Activated CD4-positive, alpha-beta T cell treated with anti-CD3 and anti-CD28 coated beads, Interleukin-2, amount 10 ng/mL, durations not matched to agents 24 days and 14 days (primary cell): ENCODE data around the gene ABHD12B. TPM values are rescaled to one million over a fixed set of nuclear protein-coding genes. Genes with fewer than 3 reads are reported as not detected.
"Not testable (repeated sequence)": the region's sequence is repeated elsewhere in the genome, so short reads cannot be mapped to it uniquely, and the experiment has no call there.

Experiments
- DNase-seq: peaks from one replicate; pipeline ENCODE4 v3.0.0; 2022
- H3K27ac Mint-ChIP-seq: one replicate; pipeline ENCODE4 v1.8.0; 2022; ENCODE audit warnings: mild to moderate bottlenecking, mixed read lengths
- H3K27me3 Mint-ChIP-seq: one replicate; pipeline ENCODE4 v1.8.0; 2022; ENCODE audit warnings: mixed read lengths
- H3K36me3 Mint-ChIP-seq: one replicate; pipeline ENCODE4 v1.8.0; 2022; ENCODE audit warnings: low read depth, mild to moderate bottlenecking, mixed read lengths
- H3K4me1 Mint-ChIP-seq: one replicate; pipeline ENCODE4 v1.8.0; 2021; ENCODE audit warnings: mixed read lengths
- H3K4me3 Mint-ChIP-seq: one replicate; pipeline ENCODE4 v1.8.0; 2022; ENCODE audit warnings: mild to moderate bottlenecking, moderate library complexity, mixed read lengths
- H3K9me3 Mint-ChIP-seq: one replicate; pipeline ENCODE4 v1.8.0; 2021; ENCODE audit warnings: mixed read lengths
- intact Hi-C: fragments of 100-400 bp; cut with micrococcal nuclease; formaldehyde crosslinking; loops from one replicate; pipeline ENCODE4 v1.15.1; 2023
- total RNA-seq: library from RNA; stranded (reverse); gene quantifications from 2 replicates; pipeline ENCODE4 v1.2.3, GENCODE V29; 2022

The ABHD12B gene
- total RNA-seq, 1 donor from 2014 or later = not detected

GRCh38 chr14:50883827-50884197, 12.0 kb downstream of the ABHD12B start:
- H3K4me1 Mint-ChIP-seq = no peaks in the 10 kb centered on the region
- no peaks in the 10 kb centered on the region for H3K36me3 Mint-ChIP-seq
- H3K27ac Mint-ChIP-seq = no peak overlapping the region
- intact Hi-C loops = no loop called here
- DNase-seq = no peak
- H3K9me3 Mint-ChIP-seq = no peaks in the 10 kb centered on the region
- H3K27me3 Mint-ChIP-seq = peaks cover 61% of the 10 kb centered on the region
- H3K4me3 Mint-ChIP-seq = no peak overlapping the region

- no peak overlapping the region for H3K4me3 Mint-ChIP-seq
- no peaks in the 10 kb centered on the region for H3K9me3 Mint-ChIP-seq
- DNase-seq = no peak
- peaks cover 35% of the 10 kb centered on the region for H3K27me3 Mint-ChIP-seq
- H3K27ac Mint-ChIP-seq = no peak overlapping the region
- no peaks in the 10 kb centered on the region for H3K36me3 Mint-ChIP-seq
- intact Hi-C loops = no loop called here
- no peaks in the 10 kb centered on the region for H3K4me1 Mint-ChIP-seq
These were observed 15.6 kb downstream of the ABHD12B start for GRCh38 chr14:50887476-50887875.

DNA sequence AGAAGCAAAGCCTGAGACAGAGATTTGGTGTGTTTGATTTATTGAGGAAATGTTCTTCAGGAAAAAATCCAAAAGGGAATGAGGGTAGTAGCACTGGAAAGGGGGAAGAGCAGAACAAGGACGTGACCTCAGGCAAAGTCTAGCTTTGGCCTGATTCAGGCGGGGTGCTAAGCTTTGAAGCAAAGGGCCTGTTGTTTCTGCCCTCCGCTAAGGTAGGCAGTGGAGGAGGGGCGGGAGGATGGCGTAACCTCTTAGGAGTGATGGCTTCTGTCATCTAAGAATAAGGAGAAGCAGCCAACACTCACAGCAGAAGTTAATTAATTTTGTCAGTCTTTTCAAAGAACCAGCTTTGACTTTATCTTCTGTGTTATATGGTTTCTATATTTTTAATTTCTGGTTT, 20.4 kb downstream of the ABHD12B start:
- intact Hi-C loops = no loop called here
- peaks cover 8% of the 10 kb centered on the region for H3K27me3 Mint-ChIP-seq
- H3K27ac Mint-ChIP-seq = no peak overlapping the region
- no peaks in the 10 kb centered on the region for H3K4me1 Mint-ChIP-seq
- DNase-seq = no peak
- no peaks in the 10 kb centered on the region for H3K9me3 Mint-ChIP-seq
- H3K4me3 Mint-ChIP-seq = no peak overlapping the region
- no peaks in the 10 kb centered on the region for H3K36me3 Mint-ChIP-seq

- DNase-seq, H3K36me3 Mint-ChIP-seq, H3K9me3 Mint-ChIP-seq, H3K4me3 Mint-ChIP-seq, intact Hi-C loops, H3K27ac Mint-ChIP-seq, H3K4me1 Mint-ChIP-seq: not testable (repeated sequence)
- peaks cover 16% of the 10 kb centered on the region for H3K27me3 Mint-ChIP-seq
These were observed 24.6 kb downstream of the ABHD12B start for GRCh38 chr14:50896421-50896820.

- DNase-seq, H3K4me1 Mint-ChIP-seq, intact Hi-C loops: not testable (repeated sequence)
These were observed 25.2 kb downstream of the ABHD12B start for GRCh38 chr14:50897005-50897404.

GRCh38 chr14:50897658-50898175, 25.9 kb downstream of the ABHD12B start:
- H3K4me3 Mint-ChIP-seq = no peak overlapping the region
- H3K4me1 Mint-ChIP-seq = no peaks in the 10 kb centered on the region
- intact Hi-C loops = no loop called here
- peaks cover 16% of the 10 kb centered on the region for H3K27me3 Mint-ChIP-seq
- H3K36me3 Mint-ChIP-seq = no peaks in the 10 kb centered on the region
- H3K9me3 Mint-ChIP-seq = no peaks in the 10 kb centered on the region
- no peak for DNase-seq
- no peak overlapping the region for H3K27ac Mint-ChIP-seq

More at GRCh38 chr14:50897005-50897404, 25.2 kb downstream of the ABHD12B start:
- H3K36me3 Mint-ChIP-seq, H3K9me3 Mint-ChIP-seq, H3K27ac Mint-ChIP-seq, H3K4me3 Mint-ChIP-seq: not testable (repeated sequence)
- H3K27me3 Mint-ChIP-seq = peaks cover 16% of the 10 kb centered on the region

DNA sequence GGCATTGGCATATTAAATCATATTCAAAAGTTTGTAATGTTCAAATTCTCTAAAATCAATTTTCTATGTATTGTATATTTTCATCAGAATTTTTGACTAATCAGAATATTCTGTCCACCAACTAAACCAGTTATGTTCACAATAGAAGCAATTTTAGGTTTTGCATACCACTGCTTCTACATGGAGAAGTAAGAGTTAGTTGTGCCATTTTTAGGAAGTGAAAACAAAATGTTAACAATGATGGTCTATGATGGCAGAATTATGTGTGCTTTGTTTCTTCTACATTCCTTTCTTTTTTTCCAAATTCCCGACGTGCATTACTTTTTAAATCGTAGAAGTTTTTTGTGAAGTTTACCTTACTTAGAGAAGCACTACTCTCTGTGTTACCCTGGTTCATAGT, 29.5 kb downstream of the ABHD12B start:
- intact Hi-C loops = no loop called here
- no peak overlapping the region for H3K4me3 Mint-ChIP-seq
- no peaks in the 10 kb centered on the region for H3K4me1 Mint-ChIP-seq

DNA sequence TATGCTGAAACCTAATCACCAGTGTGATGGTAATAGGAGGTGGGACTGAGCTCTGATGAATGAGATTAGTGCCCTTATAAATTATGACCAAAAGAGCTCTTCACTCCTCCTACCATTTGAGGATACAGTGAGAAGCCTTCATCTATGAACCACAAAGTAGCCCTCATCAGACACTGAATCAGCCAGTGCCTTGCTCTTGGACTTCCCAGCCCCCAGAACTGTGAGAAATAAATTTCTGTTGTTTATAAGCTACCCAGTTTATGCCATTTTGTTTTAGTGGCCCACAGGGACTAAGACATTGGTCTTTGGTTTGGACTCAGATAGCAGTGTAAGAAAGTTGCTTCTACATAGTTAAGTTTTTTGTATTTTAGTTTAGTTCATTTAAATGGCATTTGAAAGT, 32.9 kb downstream of the ABHD12B start:
- H3K27me3 Mint-ChIP-seq = peaks cover 18% of the 10 kb centered on the region
- DNase-seq = no peak

More for the DNA sequence above, 29.5 kb downstream of the ABHD12B start:
- Mint-ChIP-seq H3K27ac (no peak overlapping the region), H3K36me3 (no peaks in the 10 kb centered on the region), H3K9me3 (peaks cover 4% of the 10 kb centered on the region), H3K27me3 (peaks cover 18% of the 10 kb centered on the region)
- DNase-seq = no peak

GRCh38 chr14:50906326-50907065, 34.6 kb downstream of the ABHD12B start:
- peaks cover 4% of the 10 kb centered on the region for H3K9me3 Mint-ChIP-seq
- intact Hi-C loops = no loop called here
- H3K4me1 Mint-ChIP-seq = no peaks in the 10 kb centered on the region
- peaks cover 11% of the 10 kb centered on the region for H3K27me3 Mint-ChIP-seq
- no peaks in the 10 kb centered on the region for H3K36me3 Mint-ChIP-seq
- H3K27ac Mint-ChIP-seq = no peak overlapping the region
- H3K4me3 Mint-ChIP-seq = no peak overlapping the region
- no peak for DNase-seq

More for the DNA sequence above, 32.9 kb downstream of the ABHD12B start:
- no peak overlapping the region for H3K27ac Mint-ChIP-seq
- no peaks in the 10 kb centered on the region for H3K36me3 Mint-ChIP-seq
- peaks cover 4% of the 10 kb centered on the region for H3K9me3 Mint-ChIP-seq
- intact Hi-C loops = no loop called here
- H3K4me3 Mint-ChIP-seq = no peak overlapping the region
- H3K4me1 Mint-ChIP-seq = no peaks in the 10 kb centered on the region

DNA sequence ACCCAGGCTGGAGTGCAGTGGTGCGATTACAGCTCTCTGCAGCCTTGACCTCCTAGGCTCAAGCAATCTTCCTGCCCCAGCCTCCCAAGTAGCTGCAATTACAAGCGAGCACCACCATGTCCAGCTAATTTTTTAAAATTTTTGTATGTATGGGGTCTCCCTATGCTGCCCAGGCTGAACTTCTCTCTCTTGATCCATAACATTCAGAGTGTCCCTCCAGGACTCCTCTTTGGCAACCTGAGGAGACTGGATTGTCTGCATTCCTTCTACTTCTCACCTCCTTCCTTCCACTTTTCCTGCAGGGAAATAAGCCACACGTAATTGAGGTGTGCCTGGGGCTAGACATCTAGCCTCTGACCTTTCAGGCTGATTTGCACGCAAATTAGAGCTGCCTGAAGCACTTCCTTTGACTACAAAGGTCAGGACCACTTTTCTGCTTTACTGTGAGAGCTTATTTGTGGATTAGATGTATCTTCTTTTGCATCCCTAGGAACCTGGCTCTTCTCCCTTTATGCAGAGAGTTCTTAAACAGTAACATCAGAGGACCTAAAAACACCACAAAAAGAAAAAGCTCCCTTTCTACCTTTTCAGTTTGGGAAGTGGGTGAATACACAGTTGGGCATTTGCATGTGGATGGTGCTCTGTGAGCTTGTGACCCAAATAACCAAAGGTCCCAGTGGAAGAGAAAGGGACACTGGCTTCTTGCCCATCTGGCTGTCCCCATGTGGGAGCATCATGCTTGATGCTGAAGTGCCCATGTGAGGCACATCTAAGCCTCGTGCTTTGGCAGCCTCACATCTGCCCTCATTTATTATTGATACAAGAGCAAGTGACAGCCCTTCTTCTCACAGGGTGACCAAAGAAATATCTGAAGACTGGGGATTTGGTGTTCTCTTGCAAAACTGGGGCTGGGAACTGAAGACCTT, 38.9 kb downstream of the ABHD12B start:
- H3K36me3 Mint-ChIP-seq = no peaks in the 10 kb centered on the region
- H3K9me3 Mint-ChIP-seq = no peaks in the 10 kb centered on the region
- no peak overlapping the region for H3K4me3 Mint-ChIP-seq
- intact Hi-C loops = no loop called here
- H3K4me1 Mint-ChIP-seq = no peaks in the 10 kb centered on the region
- no peak for DNase-seq
- H3K27me3 Mint-ChIP-seq = peaks cover 9% of the 10 kb centered on the region
- no peak overlapping the region for H3K27ac Mint-ChIP-seq

GRCh38 chr14:50917449-50917848, 45.6 kb downstream of the ABHD12B start:
- Mint-ChIP-seq H3K27me3 (peaks cover 13% of the 10 kb centered on the region), H3K36me3 (no peaks in the 10 kb centered on the region), H3K4me1 (no peaks in the 10 kb centered on the region), H3K9me3 (no peaks in the 10 kb centered on the region), H3K27ac (no peak overlapping the region), H3K4me3 (no peak overlapping the region)
- no peak for DNase-seq
- intact Hi-C loops = no loop called here

GRCh38 chr14:50919524-50919923, 47.7 kb downstream of the ABHD12B start:
- H3K4me3 Mint-ChIP-seq, H3K36me3 Mint-ChIP-seq, intact Hi-C loops, H3K9me3 Mint-ChIP-seq, DNase-seq, H3K27ac Mint-ChIP-seq, H3K4me1 Mint-ChIP-seq: not testable (repeated sequence)
- H3K27me3 Mint-ChIP-seq = peaks cover 13% of the 10 kb centered on the region

DNA sequence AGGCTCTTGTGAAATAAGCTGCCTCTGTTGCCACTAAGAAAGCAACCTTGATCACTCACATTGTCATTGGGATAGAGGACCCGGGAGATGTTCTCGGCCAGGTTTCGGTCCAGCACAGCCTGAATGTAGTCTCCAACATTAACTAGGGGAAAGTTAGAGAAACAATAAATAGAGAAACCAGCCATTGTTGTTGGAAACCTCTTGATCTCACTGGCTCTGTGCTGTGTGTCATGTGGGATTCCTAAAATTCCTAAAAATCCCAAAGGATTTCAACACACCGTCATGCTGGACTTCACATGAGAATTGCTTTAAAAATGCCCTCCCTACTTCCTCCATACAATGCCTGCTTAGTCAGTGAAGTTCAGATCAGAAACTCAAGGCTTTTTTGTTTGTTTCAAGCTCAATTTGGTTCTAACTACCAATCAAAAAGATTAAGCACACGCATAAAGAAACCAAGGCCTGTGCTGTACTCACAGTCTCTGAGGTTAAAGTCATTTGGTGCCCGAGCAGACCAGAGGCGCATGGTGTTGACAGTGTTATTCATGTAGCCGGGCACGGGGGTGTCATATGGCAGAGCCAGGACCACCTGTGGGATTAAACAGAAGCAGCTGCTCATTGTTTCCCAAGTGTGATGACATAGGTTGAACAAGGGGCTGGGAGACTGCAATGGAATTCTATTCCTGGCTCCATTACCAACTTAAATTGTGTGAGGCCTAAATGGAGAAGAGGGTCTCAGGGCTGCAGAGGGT, 48.8 kb downstream of the ABHD12B start:
- Mint-ChIP-seq H3K4me3 (no peak overlapping the region), H3K9me3 (no peaks in the 10 kb centered on the region), H3K36me3 (no peaks in the 10 kb centered on the region), H3K27me3 (peaks cover 11% of the 10 kb centered on the region), H3K4me1 (no peaks in the 10 kb centered on the region), H3K27ac (no peak overlapping the region)
- DNase-seq = no peak
- intact Hi-C loops = no loop called here
